LNCAP (cell line): Measurements from ENCODE around the gene ACTRT2.

Experiments
- TF ChIP-seq, protein P1 (sequence below): fragments of 450-650 bp; IDR thresholded peaks from 2 replicates; pipeline ENCODE4 v1.5.1; 2017; ENCODE audit warnings: mild to moderate bottlenecking

ACTRT2 gene

DNA sequence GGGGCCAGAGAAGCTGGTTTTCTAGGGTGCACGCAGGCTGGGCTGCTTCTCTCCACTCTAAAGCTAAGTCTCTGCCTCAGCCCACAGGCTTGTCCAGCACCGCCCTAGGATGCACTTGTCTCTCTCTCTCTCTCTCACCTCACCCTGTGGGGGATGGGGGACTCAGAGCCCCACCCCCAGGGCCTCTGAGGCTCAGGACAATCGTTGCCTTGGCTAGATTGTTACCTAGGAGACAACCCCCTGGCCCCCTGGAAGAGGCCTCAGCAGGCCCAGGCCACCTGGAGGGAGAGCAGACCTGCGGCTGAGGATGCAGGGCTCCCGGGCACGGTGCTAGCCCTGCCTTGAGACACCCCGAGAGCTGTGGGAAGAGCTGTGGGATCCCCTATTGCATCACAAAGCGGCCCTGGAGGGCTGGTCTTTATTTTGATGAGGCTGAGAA, at the start of gene ACTRT2:
TSS of gene ACTRT2 (plus strand) at position 235 of the 439 bp plus-strand sequence. CDS start 220 bp downstream, outside the sequence.
- TF ChIP-seq, protein P1, sequence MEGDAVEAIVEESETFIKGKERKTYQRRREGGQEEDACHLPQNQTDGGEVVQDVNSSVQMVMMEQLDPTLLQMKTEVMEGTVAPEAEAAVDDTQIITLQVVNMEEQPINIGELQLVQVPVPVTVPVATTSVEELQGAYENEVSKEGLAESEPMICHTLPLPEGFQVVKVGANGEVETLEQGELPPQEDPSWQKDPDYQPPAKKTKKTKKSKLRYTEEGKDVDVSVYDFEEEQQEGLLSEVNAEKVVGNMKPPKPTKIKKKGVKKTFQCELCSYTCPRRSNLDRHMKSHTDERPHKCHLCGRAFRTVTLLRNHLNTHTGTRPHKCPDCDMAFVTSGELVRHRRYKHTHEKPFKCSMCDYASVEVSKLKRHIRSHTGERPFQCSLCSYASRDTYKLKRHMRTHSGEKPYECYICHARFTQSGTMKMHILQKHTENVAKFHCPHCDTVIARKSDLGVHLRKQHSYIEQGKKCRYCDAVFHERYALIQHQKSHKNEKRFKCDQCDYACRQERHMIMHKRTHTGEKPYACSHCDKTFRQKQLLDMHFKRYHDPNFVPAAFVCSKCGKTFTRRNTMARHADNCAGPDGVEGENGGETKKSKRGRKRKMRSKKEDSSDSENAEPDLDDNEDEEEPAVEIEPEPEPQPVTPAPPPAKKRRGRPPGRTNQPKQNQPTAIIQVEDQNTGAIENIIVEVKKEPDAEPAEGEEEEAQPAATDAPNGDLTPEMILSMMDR = no peak

- TF ChIP-seq, protein P1 = no peak
Observed at GRCh38 chr1:2971609-2972008, 49.7 kb upstream of the ACTRT2 start.

DNA sequence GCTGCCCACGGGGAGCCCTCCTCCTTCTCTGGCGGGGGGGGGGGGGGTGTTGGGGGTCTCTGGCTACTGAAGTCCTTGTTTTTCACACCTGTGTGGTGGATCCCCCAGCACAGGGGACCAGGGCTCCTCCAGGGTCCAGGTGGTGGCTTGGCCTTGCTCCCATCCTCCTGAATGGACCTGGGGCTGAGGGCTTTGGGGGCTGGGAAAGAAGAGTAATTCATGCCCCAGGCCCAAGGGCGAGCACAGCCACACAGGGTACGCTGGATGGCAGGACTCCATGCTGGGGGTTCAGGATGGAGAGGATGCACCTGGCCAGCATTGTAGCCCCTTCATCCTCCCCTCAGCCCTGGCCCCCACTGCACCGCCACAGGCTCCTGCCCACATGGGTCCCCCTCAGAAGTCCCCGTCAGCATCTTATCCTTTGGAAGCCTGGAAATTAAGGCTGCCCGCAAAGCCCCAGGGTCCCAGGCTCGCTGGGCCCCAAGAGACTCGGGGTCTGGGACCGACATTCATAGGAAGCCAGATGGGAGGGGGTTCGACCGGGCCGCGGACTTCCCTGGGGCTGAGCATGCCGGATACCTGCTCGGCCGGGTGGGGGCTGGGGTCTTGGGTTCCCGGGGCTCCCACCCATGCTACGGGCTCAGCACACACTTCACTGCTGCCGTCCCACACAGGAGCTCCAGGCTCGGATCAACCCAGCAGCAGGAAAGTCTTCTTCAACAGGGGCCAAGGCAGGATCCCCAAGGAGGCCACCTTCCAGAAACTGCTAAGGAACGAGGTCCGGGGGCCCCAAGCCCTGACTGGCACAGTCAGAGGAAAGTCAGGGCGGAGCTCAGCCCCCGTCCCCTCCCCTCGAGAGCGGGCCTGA, 49.0 kb upstream of the ACTRT2 start:
- TF ChIP-seq, protein P1 = no peak

DNA sequence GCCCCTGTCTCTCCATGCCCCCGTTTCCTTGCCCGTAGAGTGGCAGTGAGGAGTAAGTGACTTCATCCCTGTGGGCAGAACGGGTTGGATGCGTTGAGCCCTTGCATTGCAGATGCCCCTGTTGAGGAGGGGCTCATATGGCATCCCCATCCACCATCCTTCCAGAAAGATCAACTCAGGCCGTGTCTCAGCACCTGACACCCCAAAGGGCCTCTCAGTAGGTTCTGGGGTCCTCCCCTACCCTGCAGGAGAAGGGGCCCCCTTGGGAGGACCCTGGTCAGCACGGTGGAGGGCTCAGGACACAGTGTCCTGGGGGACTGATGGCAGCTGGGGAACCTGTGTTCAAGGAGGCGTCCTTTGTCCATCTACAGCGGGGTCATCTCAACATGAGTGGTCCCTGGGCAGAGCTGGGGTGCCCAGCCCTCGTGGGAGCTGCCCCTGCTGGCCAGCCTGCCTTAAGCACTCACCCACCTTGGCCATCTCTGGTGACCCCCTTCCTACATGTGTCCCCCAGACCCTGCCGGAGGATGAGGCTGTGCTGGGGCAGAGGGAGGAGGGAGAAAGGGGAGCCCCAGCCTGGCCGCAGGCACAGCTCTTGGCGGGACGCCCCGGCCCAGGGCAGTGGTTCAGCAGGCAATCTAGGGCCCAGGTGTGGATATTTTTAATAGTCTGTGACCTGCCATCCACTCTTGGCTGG, 48.2 kb upstream of the ACTRT2 start:
- TF ChIP-seq, protein P1 = no peak

DNA sequence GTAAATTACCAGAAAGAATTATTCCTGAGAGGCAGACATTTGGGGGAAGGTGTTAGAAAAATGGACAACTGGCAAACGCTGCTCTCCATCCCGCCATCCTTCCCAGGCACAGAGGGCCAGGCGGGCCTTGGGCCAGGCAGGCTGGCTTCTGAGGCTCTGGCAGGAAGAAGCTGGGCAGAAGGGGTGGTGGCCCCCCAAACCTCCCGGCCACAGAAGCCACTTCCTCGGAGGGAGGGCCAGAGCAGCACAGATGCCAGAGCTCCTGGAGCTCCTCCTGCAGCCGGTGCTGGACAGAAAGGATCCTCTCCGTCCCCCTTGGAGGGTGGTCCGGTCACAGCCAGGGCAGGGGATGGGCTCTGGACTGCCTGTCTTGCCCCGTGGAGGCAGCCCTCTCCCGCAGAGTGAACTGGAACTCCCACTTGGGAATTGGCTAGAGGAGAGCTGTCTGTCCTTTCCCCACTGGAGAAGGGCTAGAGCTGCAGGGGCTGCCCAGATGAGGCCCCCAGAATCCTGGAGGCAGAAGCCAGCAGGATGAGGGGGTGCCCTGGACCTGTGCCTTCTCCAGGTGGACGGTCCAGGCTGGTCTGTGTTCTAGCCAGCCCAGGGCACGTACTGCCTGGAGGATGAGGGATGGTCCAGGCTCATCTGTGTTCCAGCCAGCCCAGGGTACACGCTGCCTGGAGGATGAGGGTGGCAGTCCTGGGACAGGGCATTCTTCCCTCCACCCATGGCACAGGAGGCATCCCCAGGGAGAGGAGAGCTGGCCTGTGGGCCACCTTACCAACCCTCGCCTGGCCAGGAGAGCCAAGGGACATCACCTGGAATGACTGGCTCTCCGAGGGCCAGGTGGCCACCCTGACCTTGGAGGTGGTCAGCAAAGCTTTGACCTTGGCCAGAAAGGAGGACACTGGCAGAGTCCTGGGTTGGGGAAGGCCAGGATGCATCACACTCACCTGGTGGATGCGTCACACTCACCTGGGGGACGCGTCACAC, 47.4 kb upstream of the ACTRT2 start:
- TF ChIP-seq, protein P1 = no peak

DNA sequence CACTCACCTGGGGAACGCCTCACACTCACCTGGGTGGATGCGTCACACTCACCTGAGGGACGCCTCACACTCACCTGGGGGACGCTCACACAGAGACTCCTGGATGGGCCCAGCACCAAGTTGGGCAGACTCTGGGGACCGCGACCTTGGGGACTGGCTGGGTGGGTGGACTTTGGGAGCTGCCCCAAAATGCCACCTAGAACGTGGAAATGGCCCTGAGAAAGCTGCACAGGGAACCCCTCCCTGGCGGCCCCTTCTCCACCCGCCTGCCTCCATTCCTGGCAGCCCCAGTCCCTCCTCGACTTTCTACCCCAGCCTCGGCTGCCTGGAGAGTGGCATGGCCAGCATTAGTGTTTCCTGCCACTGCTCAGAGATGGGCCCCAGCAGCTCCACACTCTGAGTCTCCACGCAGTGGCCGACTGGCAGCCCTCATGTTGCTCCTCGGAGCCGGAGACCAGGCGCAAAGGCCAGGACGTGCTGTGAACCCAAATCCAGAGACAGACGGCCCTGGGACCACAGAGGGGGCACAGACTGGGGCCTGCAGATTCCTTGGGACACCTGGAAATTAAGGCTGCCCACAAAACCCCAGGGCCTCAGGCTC, 46.5 kb upstream of the ACTRT2 start:
- TF ChIP-seq, protein P1 = no peak
